SU-DHL-6 (cell line): Measurements from ENCODE around the gene ZRANB3.
"Not testable (repeated sequence)": the region's sequence is repeated elsewhere in the genome, so short reads cannot be mapped to it uniquely, and the experiment has no call there.

Experiments used
- H2AFZ ChIP-seq: fragments of 200-600 bp; sonication (generic); 2 replicates; pipeline ENCODE4 v1.6.1; 2014; ENCODE audit warnings: low read depth, mild to moderate bottlenecking, moderate library complexity, mixed read lengths, antibody characterized with exemption, low read length; ENCODE audit not compliant: severe bottlenecking
- H3F3A ChIP-seq: fragments of 200-600 bp; shearing (Covaris generic); 2 replicates; pipeline ENCODE4 v1.6.0; 2016; ENCODE audit warnings: antibody characterized with exemption, mild to moderate bottlenecking; ENCODE audit not compliant: insufficient read depth
- H3K27ac ChIP-seq: fragments of 200-600 bp; sonication (generic); 2 replicates; pipeline ENCODE4 v1.5.1; 2016; ENCODE audit warnings: low read depth, mild to moderate bottlenecking, low read length, moderate library complexity, mixed read lengths
- H3K27me3 ChIP-seq: fragments of 200-600 bp; sonication (generic), shearing (Covaris generic); 2 replicates; pipeline ENCODE4 v1.6.0; 2014; ENCODE audit warnings: mild to moderate bottlenecking, low read length
- H3K36me3 ChIP-seq: fragments of 200-600 bp; sonication (generic); 2 replicates; pipeline ENCODE4 v1.6.1; 2014; ENCODE audit warnings: mild to moderate bottlenecking, low read length, mixed read lengths
- H3K4me2 ChIP-seq: fragments of 300-600, 200-600 bp; shearing (Covaris generic), sonication (generic); 2 replicates; pipeline ENCODE4 v1.6.0; 2014; ENCODE audit warnings: low read length, low read depth, mild to moderate bottlenecking; ENCODE audit not compliant: poor library complexity, severe bottlenecking
- H3K4me3 ChIP-seq: fragments of 200-600 bp; sonication (generic); 2 replicates; pipeline ENCODE4 v1.5.1; 2014; ENCODE audit warnings: antibody characterized with exemption, low read length, mild to moderate bottlenecking, mixed read lengths; ENCODE audit not compliant: insufficient read depth, poor library complexity, severe bottlenecking
- H3K79me2 ChIP-seq: fragments of 200-600 bp; sonication (generic); 2 replicates; pipeline ENCODE4 v1.6.1; 2014; ENCODE audit warnings: mild to moderate bottlenecking, low read length, moderate library complexity; ENCODE audit not compliant: insufficient read depth
- H3K9ac ChIP-seq: fragments of 200-600 bp; sonication (generic); 2 replicates; pipeline ENCODE4 v1.7.0; 2014; ENCODE audit warnings: mild to moderate bottlenecking, low read length
- H3K9me2 ChIP-seq: fragments of 200-600 bp; sonication (generic); replicated peaks from 2 replicates; pipeline ENCODE4 v1.6.1; 2014; ENCODE audit warnings: low read length; ENCODE audit not compliant: insufficient read depth
- H3K9me3 ChIP-seq: fragments of 200-600 bp; sonication (generic); 2 replicates; pipeline ENCODE4 v1.6.1; 2014; ENCODE audit warnings: low read length, mixed read lengths; ENCODE audit not compliant: insufficient read depth
- H4K20me1 ChIP-seq: fragments of 200-600 bp; sonication (generic); 2 replicates; pipeline ENCODE4 v1.6.1; 2014; ENCODE audit warnings: low read depth, mild to moderate bottlenecking, antibody characterized with exemption, low read length, moderate library complexity, mixed read lengths
- CTCF ChIP-seq: fragments of 200-600 bp; sonication (generic); IDR thresholded peaks from one replicate; pipeline ENCODE4 v1.5.1; 2017; ENCODE audit warnings: antibody characterized with exemption, mild to moderate bottlenecking, low read length, moderate library complexity; ENCODE audit not compliant: insufficient read depth, poor library complexity, severe bottlenecking
- EZH2phosphoT487 ChIP-seq: fragments of 200-600 bp; sonication (generic), shearing (Covaris generic); conservative IDR thresholded peaks from 2 replicates; pipeline ENCODE4 v1.6.1; 2018; ENCODE audit warnings: mild to moderate bottlenecking, antibody characterized with exemption, low read length, moderate library complexity, mixed read lengths

Gene ZRANB3

GRCh38 chr2:135093670-135094330 lies 437.2 kb downstream of the ZRANB3 start:
- peaks cover 24% of the 10 kb centered on the region; the same call in 1 of the 2 replicates for H3K36me3 ChIP-seq
- 0 out of 2 replicates have a peak, but pooled peaks cover 4% of the 10 kb centered on the region for H4K20me1 ChIP-seq
- no peaks in the 10 kb centered on the region for H3F3A ChIP-seq
- no peaks in the 10 kb centered on the region for H3K9me2 ChIP-seq
- H3K9me3 ChIP-seq: no peaks in the 10 kb centered on the region
- no peak overlapping the region for H3K4me3 ChIP-seq
- H3K27ac ChIP-seq: no peak overlapping the region
- H3K9ac ChIP-seq: no peak overlapping the region
- H3K4me2 ChIP-seq: no peak overlapping the region
- H3K79me2 ChIP-seq: peaks cover 12% of the 10 kb centered on the region
- no peaks in the 10 kb centered on the region for H3K27me3 ChIP-seq
- TF ChIP-seq EZH2phosphoT487 (no peak), CTCF (no peak)
- no peak overlapping the region for H2AFZ ChIP-seq

- peaks cover 15% of the 10 kb centered on the region for H3K79me2 ChIP-seq
- H3K27me3 ChIP-seq: no peaks in the 10 kb centered on the region
- H3K9me3 ChIP-seq: no peaks in the 10 kb centered on the region
- H3K36me3 ChIP-seq: peaks cover 24% of the 10 kb centered on the region; the same call in 1 of the 2 replicates
- H3K9ac ChIP-seq: no peak overlapping the region
- no peaks in the 10 kb centered on the region for H3F3A ChIP-seq
- H3K27ac ChIP-seq: no peak overlapping the region
- H3K4me3 ChIP-seq: no peak overlapping the region
- TF ChIP-seq EZH2phosphoT487 (no peak), CTCF (no peak)
- no peak overlapping the region for H2AFZ ChIP-seq
- H3K4me2 ChIP-seq: no peak overlapping the region
- no peaks in the 10 kb centered on the region for H3K9me2 ChIP-seq
- 0 out of 2 replicates have a peak, but pooled peaks cover 4% of the 10 kb centered on the region for H4K20me1 ChIP-seq
Observed at GRCh38 chr2:135093193-135093592, 437.8 kb downstream of the ZRANB3 start.

GRCh38 chr2:135091681-135092080 lies 439.3 kb downstream of the ZRANB3 start:
- Histone ChIP-seq H3K27me3 (no peaks in the 10 kb centered on the region), H4K20me1 (0 out of 2 replicates have a peak, but pooled peaks cover 4% of the 10 kb centered on the region), H3F3A (no peaks in the 10 kb centered on the region), H3K4me3 (no peak overlapping the region), H3K4me2 (no peak overlapping the region), H2AFZ (no peak overlapping the region), H3K9ac (no peak overlapping the region), H3K9me3 (no peaks in the 10 kb centered on the region), H3K36me3 (peaks cover 32% of the 10 kb centered on the region), H3K27ac (no peak overlapping the region), H3K79me2 (peaks cover 30% of the 10 kb centered on the region), H3K9me2 (no peaks in the 10 kb centered on the region)
- TF ChIP-seq CTCF (no peak), EZH2phosphoT487 (no peak)

GRCh38 chr2:135089597-135089996 lies 441.4 kb downstream of the ZRANB3 start:
- H3K27me3 ChIP-seq, H2AFZ ChIP-seq, H3K9me2 ChIP-seq, H3K4me2 ChIP-seq, H4K20me1 ChIP-seq, H3F3A ChIP-seq, H3K4me3 ChIP-seq, H3K9ac ChIP-seq, H3K27ac ChIP-seq, H3K9me3 ChIP-seq: not testable (repeated sequence)
- H3K79me2 ChIP-seq: peaks cover 44% of the 10 kb centered on the region
- peaks cover 23% of the 10 kb centered on the region for H3K36me3 ChIP-seq
